ENCODE data around the gene FHL3. TPM values are rescaled to one million over a fixed set of nuclear protein-coding genes. Genes with fewer than 3 reads are reported as not detected.

Gene FHL3
- total and polyA plus RNA-seq, 2 experiments from 2014 or later: 28.3 to 49.0 TPM

DNA sequence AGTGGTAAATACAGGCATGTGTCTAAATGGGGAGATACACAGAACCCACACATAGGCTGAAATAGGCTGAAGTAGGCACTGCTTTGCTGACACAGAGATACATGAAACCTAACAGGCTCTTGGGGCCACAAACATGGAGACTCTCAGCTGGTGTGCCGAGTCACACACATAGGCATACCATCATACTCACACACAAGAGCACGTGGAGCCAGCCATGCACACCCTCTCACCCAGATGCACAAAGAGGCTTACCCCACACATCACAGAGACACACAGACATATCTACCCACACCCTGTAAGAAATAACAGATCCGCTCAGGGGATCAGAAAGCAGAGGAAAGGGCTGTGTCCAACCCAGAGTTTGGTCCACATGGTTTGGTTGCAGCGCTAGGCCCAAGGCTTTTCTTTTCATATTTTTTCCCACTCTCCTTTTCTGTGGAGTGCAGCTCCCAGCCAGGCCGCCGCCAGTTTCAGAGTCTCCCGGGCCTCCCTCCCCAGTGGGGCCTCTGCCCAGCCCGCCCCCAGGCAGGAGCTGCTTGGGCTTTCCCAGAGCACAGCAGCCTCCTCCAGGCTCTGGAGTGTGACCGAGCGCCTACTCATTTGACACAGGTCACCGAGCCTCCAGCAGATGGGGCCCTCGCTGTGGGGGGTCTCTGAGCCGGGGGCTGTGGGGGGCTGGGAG, 45.2 kb upstream of the FHL3 start:
- H3K4me3 Mint-ChIP-seq: no peak overlapping the region

DNA sequence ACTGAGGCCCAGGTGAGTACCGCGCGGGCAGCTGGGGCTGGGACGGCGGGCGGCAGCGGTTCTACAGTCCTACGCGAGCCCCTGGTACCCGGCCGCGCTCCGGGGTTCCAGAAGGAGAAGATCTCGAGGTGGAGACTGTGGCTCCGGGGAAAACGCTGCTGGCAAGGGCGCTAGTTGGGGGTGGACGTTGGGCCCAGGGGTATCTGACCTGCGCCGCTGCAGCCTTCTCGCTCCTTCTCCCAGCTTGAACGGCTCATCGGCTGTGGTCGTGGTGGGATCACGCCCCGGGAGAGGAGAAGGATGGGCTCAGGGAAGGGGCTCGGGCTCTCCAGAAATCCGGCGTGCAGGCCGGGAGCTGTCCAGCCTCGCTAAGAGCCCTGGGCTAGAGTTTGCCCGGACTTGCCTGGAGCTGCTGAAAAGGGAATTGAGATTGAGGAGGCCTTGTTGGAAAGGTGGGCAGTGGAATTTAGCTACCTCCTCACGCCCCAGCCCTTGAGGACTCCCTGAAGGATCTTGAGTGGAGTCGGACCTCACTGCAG, 42.4 kb upstream of the FHL3 start:
- Mint-ChIP-seq H3K36me3 (ENCODE audit: low read depth) (peaks cover 16% of the 10 kb centered on the region), H3K4me1 (peaks cover 46% of the 10 kb centered on the region), H3K27me3 (ENCODE audit: insufficient read depth, low read depth, poor library complexity) (peaks cover 41% of the 10 kb centered on the region), H3K4me3 (peak overlapping the region; percentile 86), H3K27ac (no peak overlapping the region), H3K9me3 (no peaks in the 10 kb centered on the region)
- H3K27ac ChIP-seq (ENCODE audit: low read depth): no peak overlapping the region
- H2AFZ ChIP-seq: peak overlapping the region; percentile 80
- peaks cover 65% of the 10 kb centered on the region for H3K27me3 ChIP-seq (ENCODE audit: insufficient read depth)
- peaks cover 16% of the 10 kb centered on the region for H3K4me1 ChIP-seq (ENCODE audit: insufficient read depth)
- H3K9me2 ChIP-seq (ENCODE audit: insufficient read depth): no peaks in the 10 kb centered on the region; the same call in 1 of the 2 replicates
- H3K4me2 ChIP-seq: peak overlapping the region; percentile 93
- ATAC-seq (peak; percentile 53), DNase-seq (ENCODE audit: low spot score) (peak; percentile 79)
- H3K79me2 ChIP-seq (replicated peaks; ENCODE audit: insufficient read depth): peaks cover 14% of the 10 kb centered on the region
- no peaks in the 10 kb centered on the region for H3K36me3 ChIP-seq (ENCODE audit: insufficient read depth)
- H3K4me3 ChIP-seq: peak overlapping the region; percentile 71
- peaks cover 3% of the 10 kb centered on the region; the same call in 1 of the 2 replicates for H3F3A ChIP-seq (replicated peaks; ENCODE audit: low read depth)
- H4K20me1 ChIP-seq (replicated peaks; ENCODE audit: insufficient read depth): peaks cover 15% of the 10 kb centered on the region
- TF ChIP-seq POLR2AphosphoS5 (IDR thresholded peaks at IDR 0.05; ENCODE audit: low read depth) (no peak), CREB1 (CRISPR knock-in tag; IDR thresholded peaks at IDR 0.05; ENCODE audit: low read depth) (no peak), STAT1 (IDR thresholded peaks at IDR 0.05; ENCODE audit: unreplicated experiment) (no peak), ZNF114 (CRISPR knock-in tag; IDR thresholded peaks at IDR 0.05) (no peak)
- TF ChIP-seq, protein P1, sequence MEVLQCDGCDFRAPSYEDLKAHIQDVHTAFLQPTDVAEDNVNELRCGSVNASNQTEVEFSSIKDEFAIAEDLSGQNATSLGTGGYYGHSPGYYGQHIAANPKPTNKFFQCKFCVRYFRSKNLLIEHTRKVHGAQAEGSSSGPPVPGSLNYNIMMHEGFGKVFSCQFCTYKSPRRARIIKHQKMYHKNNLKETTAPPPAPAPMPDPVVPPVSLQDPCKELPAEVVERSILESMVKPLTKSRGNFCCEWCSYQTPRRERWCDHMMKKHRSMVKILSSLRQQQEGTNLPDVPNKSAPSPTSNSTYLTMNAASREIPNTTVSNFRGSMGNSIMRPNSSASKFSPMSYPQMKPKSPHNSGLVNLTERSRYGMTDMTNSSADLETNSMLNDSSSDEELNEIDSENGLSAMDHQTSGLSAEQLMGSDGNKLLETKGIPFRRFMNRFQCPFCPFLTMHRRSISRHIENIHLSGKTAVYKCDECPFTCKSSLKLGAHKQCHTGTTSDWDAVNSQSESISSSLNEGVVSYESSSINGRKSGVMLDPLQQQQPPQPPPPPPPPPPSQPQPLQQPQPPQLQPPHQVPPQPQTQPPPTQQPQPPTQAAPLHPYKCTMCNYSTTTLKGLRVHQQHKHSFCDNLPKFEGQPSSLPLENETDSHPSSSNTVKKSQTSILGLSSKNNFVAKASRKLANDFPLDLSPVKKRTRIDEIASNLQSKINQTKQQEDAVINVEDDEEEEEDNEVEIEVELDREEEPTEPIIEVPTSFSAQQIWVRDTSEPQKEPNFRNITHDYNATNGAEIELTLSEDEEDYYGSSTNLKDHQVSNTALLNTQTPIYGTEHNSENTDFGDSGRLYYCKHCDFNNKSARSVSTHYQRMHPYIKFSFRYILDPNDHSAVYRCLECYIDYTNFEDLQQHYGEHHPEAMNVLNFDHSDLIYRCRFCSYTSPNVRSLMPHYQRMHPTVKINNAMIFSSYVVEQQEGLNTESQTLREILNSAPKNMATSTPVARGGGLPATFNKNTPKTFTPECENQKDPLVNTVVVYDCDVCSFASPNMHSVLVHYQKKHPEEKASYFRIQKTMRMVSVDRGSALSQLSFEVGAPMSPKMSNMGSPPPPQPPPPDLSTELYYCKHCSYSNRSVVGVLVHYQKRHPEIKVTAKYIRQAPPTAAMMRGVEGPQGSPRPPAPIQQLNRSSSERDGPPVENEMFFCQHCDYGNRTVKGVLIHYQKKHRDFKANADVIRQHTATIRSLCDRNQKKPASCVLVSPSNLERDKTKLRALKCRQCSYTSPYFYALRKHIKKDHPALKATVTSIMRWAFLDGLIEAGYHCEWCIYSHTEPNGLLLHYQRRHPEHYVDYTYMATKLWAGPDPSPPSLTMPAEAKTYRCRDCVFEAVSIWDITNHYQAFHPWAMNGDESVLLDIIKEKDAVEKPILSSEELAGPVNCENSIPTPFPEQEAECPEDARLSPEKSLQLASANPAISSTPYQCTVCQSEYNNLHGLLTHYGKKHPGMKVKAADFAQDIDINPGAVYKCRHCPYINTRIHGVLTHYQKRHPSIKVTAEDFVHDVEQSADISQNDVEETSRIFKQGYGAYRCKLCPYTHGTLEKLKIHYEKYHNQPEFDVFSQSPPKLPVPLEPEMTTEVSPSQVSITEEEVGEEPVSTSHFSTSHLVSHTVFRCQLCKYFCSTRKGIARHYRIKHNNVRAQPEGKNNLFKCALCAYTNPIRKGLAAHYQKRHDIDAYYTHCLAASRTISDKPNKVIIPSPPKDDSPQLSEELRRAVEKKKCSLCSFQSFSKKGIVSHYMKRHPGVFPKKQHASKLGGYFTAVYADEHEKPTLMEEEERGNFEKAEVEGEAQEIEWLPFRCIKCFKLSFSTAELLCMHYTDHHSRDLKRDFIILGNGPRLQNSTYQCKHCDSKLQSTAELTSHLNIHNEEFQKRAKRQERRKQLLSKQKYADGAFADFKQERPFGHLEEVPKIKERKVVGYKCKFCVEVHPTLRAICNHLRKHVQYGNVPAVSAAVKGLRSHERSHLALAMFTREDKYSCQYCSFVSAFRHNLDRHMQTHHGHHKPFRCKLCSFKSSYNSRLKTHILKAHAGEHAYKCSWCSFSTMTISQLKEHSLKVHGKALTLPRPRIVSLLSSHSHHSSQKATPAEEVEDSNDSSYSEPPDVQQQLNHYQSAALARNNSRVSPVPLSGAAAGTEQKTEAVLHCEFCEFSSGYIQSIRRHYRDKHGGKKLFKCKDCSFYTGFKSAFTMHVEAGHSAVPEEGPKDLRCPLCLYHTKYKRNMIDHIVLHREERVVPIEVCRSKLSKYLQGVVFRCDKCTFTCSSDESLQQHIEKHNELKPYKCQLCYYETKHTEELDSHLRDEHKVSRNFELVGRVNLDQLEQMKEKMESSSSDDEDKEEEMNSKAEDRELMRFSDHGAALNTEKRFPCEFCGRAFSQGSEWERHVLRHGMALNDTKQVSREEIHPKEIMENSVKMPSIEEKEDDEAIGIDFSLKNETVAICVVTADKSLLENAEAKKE (CRISPR knock-in tag; IDR thresholded peaks at IDR 0.05): no peak
- TF ChIP-seq, protein P2, sequence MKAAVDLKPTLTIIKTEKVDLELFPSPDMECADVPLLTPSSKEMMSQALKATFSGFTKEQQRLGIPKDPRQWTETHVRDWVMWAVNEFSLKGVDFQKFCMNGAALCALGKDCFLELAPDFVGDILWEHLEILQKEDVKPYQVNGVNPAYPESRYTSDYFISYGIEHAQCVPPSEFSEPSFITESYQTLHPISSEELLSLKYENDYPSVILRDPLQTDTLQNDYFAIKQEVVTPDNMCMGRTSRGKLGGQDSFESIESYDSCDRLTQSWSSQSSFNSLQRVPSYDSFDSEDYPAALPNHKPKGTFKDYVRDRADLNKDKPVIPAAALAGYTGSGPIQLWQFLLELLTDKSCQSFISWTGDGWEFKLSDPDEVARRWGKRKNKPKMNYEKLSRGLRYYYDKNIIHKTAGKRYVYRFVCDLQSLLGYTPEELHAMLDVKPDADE (IDR thresholded peaks at IDR 0.05): no peak

More for the DNA sequence above, 45.2 kb upstream of the FHL3 start:
- no peak overlapping the region for H3K27ac Mint-ChIP-seq
- TF ChIP-seq JUNB (IDR thresholded peaks at IDR 0.05; ENCODE audit: unreplicated experiment): no peak
- TF ChIP-seq, protein P3, sequence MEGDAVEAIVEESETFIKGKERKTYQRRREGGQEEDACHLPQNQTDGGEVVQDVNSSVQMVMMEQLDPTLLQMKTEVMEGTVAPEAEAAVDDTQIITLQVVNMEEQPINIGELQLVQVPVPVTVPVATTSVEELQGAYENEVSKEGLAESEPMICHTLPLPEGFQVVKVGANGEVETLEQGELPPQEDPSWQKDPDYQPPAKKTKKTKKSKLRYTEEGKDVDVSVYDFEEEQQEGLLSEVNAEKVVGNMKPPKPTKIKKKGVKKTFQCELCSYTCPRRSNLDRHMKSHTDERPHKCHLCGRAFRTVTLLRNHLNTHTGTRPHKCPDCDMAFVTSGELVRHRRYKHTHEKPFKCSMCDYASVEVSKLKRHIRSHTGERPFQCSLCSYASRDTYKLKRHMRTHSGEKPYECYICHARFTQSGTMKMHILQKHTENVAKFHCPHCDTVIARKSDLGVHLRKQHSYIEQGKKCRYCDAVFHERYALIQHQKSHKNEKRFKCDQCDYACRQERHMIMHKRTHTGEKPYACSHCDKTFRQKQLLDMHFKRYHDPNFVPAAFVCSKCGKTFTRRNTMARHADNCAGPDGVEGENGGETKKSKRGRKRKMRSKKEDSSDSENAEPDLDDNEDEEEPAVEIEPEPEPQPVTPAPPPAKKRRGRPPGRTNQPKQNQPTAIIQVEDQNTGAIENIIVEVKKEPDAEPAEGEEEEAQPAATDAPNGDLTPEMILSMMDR (conservative IDR thresholded peaks at IDR 0.05; ENCODE audit: low read depth in 2 of 2): peak in 1 of 2 experiments; percentile 40; a peak in 2 of 4 replicates
- no peaks in the 10 kb centered on the region; the same call in 1 of the 2 replicates for H3F3A ChIP-seq (replicated peaks; ENCODE audit: low read depth)
- no peaks in the 10 kb centered on the region; the same call in 1 of the 2 replicates for H3K79me2 ChIP-seq (replicated peaks; ENCODE audit: insufficient read depth)
- peaks cover 3% of the 10 kb centered on the region; the same call in 1 of the 2 replicates for H4K20me1 ChIP-seq (replicated peaks; ENCODE audit: insufficient read depth)
- H3K27ac ChIP-seq (ENCODE audit: low read depth): no peak overlapping the region
- no peaks in the 10 kb centered on the region for H3K9me3 Mint-ChIP-seq
- H3K27me3 Mint-ChIP-seq (ENCODE audit: insufficient read depth, low read depth, poor library complexity): peaks cover 26% of the 10 kb centered on the region
- H3K9me2 ChIP-seq (ENCODE audit: insufficient read depth): no peaks in the 10 kb centered on the region
- DNase-seq (ENCODE audit: low spot score) (no peak), ATAC-seq (no peak)
- peaks cover 21% of the 10 kb centered on the region for H3K4me1 ChIP-seq (ENCODE audit: insufficient read depth)
- peaks cover 37% of the 10 kb centered on the region for H3K27me3 ChIP-seq (ENCODE audit: insufficient read depth)
- H3K4me1 Mint-ChIP-seq: peaks cover 51% of the 10 kb centered on the region
- no peak overlapping the region for H3K4me2 ChIP-seq
- no peak overlapping the region for H2AFZ ChIP-seq
- no peaks in the 10 kb centered on the region for H3K36me3 ChIP-seq (ENCODE audit: insufficient read depth)
- no peak overlapping the region for H3K4me3 ChIP-seq
- H3K36me3 Mint-ChIP-seq (ENCODE audit: low read depth): 0 out of 3 replicates have a peak, but pooled peaks cover 2% of the 10 kb centered on the region

Measured in GM23338 (cell line).